ENCODE results near the gene WDR6. TPM values are rescaled to one million over a fixed set of nuclear protein-coding genes. Genes with fewer than 3 reads are reported as not detected.

The WDR6 gene, protein sequence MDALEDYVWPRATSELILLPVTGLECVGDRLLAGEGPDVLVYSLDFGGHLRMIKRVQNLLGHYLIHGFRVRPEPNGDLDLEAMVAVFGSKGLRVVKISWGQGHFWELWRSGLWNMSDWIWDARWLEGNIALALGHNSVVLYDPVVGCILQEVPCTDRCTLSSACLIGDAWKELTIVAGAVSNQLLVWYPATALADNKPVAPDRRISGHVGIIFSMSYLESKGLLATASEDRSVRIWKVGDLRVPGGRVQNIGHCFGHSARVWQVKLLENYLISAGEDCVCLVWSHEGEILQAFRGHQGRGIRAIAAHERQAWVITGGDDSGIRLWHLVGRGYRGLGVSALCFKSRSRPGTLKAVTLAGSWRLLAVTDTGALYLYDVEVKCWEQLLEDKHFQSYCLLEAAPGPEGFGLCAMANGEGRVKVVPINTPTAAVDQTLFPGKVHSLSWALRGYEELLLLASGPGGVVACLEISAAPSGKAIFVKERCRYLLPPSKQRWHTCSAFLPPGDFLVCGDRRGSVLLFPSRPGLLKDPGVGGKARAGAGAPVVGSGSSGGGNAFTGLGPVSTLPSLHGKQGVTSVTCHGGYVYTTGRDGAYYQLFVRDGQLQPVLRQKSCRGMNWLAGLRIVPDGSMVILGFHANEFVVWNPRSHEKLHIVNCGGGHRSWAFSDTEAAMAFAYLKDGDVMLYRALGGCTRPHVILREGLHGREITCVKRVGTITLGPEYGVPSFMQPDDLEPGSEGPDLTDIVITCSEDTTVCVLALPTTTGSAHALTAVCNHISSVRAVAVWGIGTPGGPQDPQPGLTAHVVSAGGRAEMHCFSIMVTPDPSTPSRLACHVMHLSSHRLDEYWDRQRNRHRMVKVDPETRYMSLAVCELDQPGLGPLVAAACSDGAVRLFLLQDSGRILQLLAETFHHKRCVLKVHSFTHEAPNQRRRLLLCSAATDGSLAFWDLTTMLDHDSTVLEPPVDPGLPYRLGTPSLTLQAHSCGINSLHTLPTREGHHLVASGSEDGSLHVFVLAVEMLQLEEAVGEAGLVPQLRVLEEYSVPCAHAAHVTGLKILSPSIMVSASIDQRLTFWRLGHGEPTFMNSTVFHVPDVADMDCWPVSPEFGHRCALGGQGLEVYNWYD
- 204 to 213 TPM (median 209 TPM) in 3 replicates for total RNA-seq (2021)
- Bru-seq, nascent RNA: percentile 86 among the genes with signal in this experiment
- long read RNA-seq, experiment 1, full-length matches to known transcripts: 444 of 630 reads
- long read RNA-seq, experiment 1, partial matches to known transcripts: 128 of 630 reads
- long read RNA-seq, experiment 1, other reads (novel, unspliced or antisense): 58 of 630 reads
- long read RNA-seq, experiment 2, full-length matches to known transcripts: 58 of 150 reads
- long read RNA-seq, experiment 2, partial matches to known transcripts: 82 of 150 reads
- long read RNA-seq, experiment 2, other reads (novel, unspliced or antisense): 10 of 150 reads
- long read RNA-seq, experiment 3, full-length matches to known transcripts: 5 of 24 reads
- long read RNA-seq, experiment 3, partial matches to known transcripts: 15 of 24 reads
- long read RNA-seq, experiment 3, other reads (novel, unspliced or antisense): 4 of 24 reads

DNA sequence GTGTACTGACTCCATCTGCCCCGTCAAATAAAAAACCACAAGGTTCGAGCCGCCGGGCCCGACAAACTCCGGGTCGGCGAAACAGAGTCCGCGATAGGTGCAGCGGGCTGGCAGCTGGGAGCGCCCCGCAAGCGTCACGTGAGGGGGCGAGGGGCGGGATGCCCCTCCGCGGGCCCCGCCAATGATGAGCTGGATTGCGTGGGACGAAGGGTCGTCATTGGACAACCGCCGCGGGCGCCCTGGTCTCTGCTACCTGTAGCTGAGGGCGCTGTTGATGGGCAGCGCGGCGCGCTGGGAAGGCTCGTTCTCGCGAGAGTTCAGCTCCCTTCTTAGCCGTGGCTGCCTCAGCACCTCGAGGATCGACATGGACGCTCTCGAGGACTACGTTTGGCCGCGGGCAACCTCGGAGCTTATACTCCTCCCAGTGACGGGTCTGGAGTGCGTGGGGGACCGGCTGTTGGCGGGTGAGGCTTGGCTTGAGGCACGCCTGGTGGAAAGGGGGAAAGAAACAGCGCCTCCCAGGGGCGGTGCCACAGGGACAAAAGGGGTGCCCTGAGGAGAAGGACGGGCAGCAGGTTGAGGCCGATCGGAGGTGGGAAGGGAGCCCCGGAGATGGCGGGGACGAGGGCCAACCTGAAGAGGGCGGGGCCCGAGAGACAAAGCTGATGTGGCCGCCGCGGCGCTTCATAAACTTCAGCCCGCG is at the start of gene WDR6:
Gene WDR6 (plus strand): TSS at position 324 of the 703 bp plus-strand sequence. CDS start 41 bp downstream, at position 365.
- peak; percentile 97 for DNase-seq (ENCODE audit: low spot score)
- POLR2A ChIA-PET: interaction anchor here (0.6 to 4.6 kb wide), 20 partner anchors 10 to 1284 kb away, joined by 3 to 81 read pairs (median 5); partner anchors contain the start of genes CELSR3, DAG1, DALRD3 and IMPDH2
- H3K36me3 Mint-ChIP-seq: peaks cover 20% of the 10 kb centered on the region
- no peaks in the 10 kb centered on the region for H3K27me3 Mint-ChIP-seq (ENCODE audit: low read depth)
- no peaks in the 10 kb centered on the region for H3K9me3 Mint-ChIP-seq
- peaks cover 15% of the 10 kb centered on the region for H3K4me1 Mint-ChIP-seq
- peak within 1 kb of the TSS; percentile 100 for H3K27ac Mint-ChIP-seq
- ATAC-seq: peak; percentile 90
- CTCF ChIA-PET: interaction anchor here (0.6 to 9.3 kb wide), 20 partner anchors 10 to 1396 kb away, joined by 3 to 124 read pairs (median 4); partner anchors contain the start of genes ARIH2, BSN, CELSR3 and DALRD3
- peak within 1 kb of the TSS; percentile 99 for H3K4me3 Mint-ChIP-seq
- TF ChIP-seq, protein P1, sequence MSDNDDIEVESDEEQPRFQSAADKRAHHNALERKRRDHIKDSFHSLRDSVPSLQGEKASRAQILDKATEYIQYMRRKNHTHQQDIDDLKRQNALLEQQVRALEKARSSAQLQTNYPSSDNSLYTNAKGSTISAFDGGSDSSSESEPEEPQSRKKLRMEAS (CRISPR knock-in tag; IDR thresholded peaks at IDR 0.05): peak; percentile 84
- TF ChIP-seq OVOL2 (CRISPR knock-in tag; IDR thresholded peaks at IDR 0.05; ENCODE audit: borderline replicate concordance): no peak
- TF ChIP-seq FOXP1 (CRISPR knock-in tag; IDR thresholded peaks at IDR 0.05; ENCODE audit: borderline replicate concordance): peak; percentile 88; the same call in 1 of the 2 replicates
- TF ChIP-seq NFYB (CRISPR knock-in tag; conservative IDR thresholded peaks at IDR 0.05; ENCODE audit: low read depth): peak; percentile 89
- TF ChIP-seq, protein P2, sequence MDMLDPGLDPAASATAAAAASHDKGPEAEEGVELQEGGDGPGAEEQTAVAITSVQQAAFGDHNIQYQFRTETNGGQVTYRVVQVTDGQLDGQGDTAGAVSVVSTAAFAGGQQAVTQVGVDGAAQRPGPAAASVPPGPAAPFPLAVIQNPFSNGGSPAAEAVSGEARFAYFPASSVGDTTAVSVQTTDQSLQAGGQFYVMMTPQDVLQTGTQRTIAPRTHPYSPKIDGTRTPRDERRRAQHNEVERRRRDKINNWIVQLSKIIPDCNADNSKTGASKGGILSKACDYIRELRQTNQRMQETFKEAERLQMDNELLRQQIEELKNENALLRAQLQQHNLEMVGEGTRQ (CRISPR knock-in tag; IDR thresholded peaks at IDR 0.05): peak; percentile 98
- peak; percentile 84; the same call in 1 of the 2 replicates for TF ChIP-seq KAT7 (CRISPR knock-in tag; IDR thresholded peaks at IDR 0.05; ENCODE audit: borderline replicate concordance)
- TF ChIP-seq, protein P3, sequence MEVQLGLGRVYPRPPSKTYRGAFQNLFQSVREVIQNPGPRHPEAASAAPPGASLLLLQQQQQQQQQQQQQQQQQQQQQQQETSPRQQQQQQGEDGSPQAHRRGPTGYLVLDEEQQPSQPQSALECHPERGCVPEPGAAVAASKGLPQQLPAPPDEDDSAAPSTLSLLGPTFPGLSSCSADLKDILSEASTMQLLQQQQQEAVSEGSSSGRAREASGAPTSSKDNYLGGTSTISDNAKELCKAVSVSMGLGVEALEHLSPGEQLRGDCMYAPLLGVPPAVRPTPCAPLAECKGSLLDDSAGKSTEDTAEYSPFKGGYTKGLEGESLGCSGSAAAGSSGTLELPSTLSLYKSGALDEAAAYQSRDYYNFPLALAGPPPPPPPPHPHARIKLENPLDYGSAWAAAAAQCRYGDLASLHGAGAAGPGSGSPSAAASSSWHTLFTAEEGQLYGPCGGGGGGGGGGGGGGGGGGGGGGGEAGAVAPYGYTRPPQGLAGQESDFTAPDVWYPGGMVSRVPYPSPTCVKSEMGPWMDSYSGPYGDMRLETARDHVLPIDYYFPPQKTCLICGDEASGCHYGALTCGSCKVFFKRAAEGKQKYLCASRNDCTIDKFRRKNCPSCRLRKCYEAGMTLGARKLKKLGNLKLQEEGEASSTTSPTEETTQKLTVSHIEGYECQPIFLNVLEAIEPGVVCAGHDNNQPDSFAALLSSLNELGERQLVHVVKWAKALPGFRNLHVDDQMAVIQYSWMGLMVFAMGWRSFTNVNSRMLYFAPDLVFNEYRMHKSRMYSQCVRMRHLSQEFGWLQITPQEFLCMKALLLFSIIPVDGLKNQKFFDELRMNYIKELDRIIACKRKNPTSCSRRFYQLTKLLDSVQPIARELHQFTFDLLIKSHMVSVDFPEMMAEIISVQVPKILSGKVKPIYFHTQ (CRISPR knock-in tag; IDR thresholded peaks at IDR 0.05): peak; percentile 71; the same call in 1 of the 2 replicates
- TF ChIP-seq TP53 (CRISPR knock-in tag; IDR thresholded peaks at IDR 0.05): peak; percentile 37; the same call in 1 of the 2 replicates
- TF ChIP-seq ZBTB21 (CRISPR knock-in tag; IDR thresholded peaks at IDR 0.05; ENCODE audit: borderline replicate concordance): peak; percentile 21; the same call in 1 of the 2 replicates
- TF ChIP-seq ZNF416 (CRISPR knock-in tag; IDR thresholded peaks at IDR 0.05): peak; percentile 60; the same call in 1 of the 2 replicates
- TF ChIP-seq, protein P4, sequence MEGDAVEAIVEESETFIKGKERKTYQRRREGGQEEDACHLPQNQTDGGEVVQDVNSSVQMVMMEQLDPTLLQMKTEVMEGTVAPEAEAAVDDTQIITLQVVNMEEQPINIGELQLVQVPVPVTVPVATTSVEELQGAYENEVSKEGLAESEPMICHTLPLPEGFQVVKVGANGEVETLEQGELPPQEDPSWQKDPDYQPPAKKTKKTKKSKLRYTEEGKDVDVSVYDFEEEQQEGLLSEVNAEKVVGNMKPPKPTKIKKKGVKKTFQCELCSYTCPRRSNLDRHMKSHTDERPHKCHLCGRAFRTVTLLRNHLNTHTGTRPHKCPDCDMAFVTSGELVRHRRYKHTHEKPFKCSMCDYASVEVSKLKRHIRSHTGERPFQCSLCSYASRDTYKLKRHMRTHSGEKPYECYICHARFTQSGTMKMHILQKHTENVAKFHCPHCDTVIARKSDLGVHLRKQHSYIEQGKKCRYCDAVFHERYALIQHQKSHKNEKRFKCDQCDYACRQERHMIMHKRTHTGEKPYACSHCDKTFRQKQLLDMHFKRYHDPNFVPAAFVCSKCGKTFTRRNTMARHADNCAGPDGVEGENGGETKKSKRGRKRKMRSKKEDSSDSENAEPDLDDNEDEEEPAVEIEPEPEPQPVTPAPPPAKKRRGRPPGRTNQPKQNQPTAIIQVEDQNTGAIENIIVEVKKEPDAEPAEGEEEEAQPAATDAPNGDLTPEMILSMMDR (IDR thresholded peaks at IDR 0.05): 0 out of 2 replicates have a peak, but pooled peaks have one; percentile 37
- TF ChIP-seq GABPB1 (CRISPR knock-in tag; IDR thresholded peaks at IDR 0.05): peak; percentile 82
- no peak; the same call in 1 of the 2 replicates for TF ChIP-seq SMAD3 (CRISPR knock-in tag; IDR thresholded peaks at IDR 0.05; ENCODE audit: borderline replicate concordance)
- TF ChIP-seq, protein P5, sequence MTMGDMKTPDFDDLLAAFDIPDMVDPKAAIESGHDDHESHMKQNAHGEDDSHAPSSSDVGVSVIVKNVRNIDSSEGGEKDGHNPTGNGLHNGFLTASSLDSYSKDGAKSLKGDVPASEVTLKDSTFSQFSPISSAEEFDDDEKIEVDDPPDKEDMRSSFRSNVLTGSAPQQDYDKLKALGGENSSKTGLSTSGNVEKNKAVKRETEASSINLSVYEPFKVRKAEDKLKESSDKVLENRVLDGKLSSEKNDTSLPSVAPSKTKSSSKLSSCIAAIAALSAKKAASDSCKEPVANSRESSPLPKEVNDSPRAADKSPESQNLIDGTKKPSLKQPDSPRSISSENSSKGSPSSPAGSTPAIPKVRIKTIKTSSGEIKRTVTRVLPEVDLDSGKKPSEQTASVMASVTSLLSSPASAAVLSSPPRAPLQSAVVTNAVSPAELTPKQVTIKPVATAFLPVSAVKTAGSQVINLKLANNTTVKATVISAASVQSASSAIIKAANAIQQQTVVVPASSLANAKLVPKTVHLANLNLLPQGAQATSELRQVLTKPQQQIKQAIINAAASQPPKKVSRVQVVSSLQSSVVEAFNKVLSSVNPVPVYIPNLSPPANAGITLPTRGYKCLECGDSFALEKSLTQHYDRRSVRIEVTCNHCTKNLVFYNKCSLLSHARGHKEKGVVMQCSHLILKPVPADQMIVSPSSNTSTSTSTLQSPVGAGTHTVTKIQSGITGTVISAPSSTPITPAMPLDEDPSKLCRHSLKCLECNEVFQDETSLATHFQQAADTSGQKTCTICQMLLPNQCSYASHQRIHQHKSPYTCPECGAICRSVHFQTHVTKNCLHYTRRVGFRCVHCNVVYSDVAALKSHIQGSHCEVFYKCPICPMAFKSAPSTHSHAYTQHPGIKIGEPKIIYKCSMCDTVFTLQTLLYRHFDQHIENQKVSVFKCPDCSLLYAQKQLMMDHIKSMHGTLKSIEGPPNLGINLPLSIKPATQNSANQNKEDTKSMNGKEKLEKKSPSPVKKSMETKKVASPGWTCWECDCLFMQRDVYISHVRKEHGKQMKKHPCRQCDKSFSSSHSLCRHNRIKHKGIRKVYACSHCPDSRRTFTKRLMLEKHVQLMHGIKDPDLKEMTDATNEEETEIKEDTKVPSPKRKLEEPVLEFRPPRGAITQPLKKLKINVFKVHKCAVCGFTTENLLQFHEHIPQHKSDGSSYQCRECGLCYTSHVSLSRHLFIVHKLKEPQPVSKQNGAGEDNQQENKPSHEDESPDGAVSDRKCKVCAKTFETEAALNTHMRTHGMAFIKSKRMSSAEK (CRISPR knock-in tag; IDR thresholded peaks at IDR 0.05; ENCODE audit: borderline replicate concordance): no peak
- TF ChIP-seq ZNF423 (CRISPR knock-in tag; IDR thresholded peaks at IDR 0.05): peak; percentile 13; the same call in 1 of the 2 replicates
- TF ChIP-seq JAZF1 (CRISPR knock-in tag; IDR thresholded peaks at IDR 0.05): no peak
- no peak for TF ChIP-seq TEAD4 (CRISPR knock-in tag; IDR thresholded peaks at IDR 0.05)
